ENCODE results near the gene SNX22.
"Not testable (repeated sequence)": the region's sequence is repeated elsewhere in the genome, so short reads cannot be mapped to it uniquely, and the experiment has no call there.

Gene SNX22

GRCh38 chr15:64110950-64111678 is 40.4 kb upstream of the SNX22 start:
- no peaks in the 10 kb centered on the region for H3K9me3 ChIP-seq
- H3K27me3 ChIP-seq: no peaks in the 10 kb centered on the region
- no peak overlapping the region for H3K4me3 ChIP-seq (ENCODE audit: low read depth in 1 of 2, low read length in 1 of 2)
- TF ChIP-seq CTCF (IDR thresholded peaks at IDR 0.05): no peak
- H3K36me3 ChIP-seq: peaks cover 19% of the 10 kb centered on the region
- H3K27ac ChIP-seq: peak overlapping the region; percentile 74
- peaks cover 39 to 44% of the 10 kb centered on the region in 2 experiments for H3K4me1 ChIP-seq (ENCODE audit: control insufficient read depth in 1 of 2, insufficient read depth in 1 of 2, low read depth in 1 of 2, low read length in 1 of 2)

GRCh38 chr15:64111679-64112050 is 39.9 kb upstream of the SNX22 start:
- H3K4me3 ChIP-seq (ENCODE audit: low read depth in 1 of 2, low read length in 1 of 2): no peak overlapping the region
- H3K4me1 ChIP-seq (ENCODE audit: control insufficient read depth in 1 of 2, insufficient read depth in 1 of 2, low read depth in 1 of 2, low read length in 1 of 2): peaks cover 39 to 44% of the 10 kb centered on the region in 2 experiments
- H3K36me3 ChIP-seq: peaks cover 24% of the 10 kb centered on the region
- peak overlapping the region; percentile 74 for H3K27ac ChIP-seq
- H3K27me3 ChIP-seq: no peaks in the 10 kb centered on the region
- no peak for TF ChIP-seq CTCF (IDR thresholded peaks at IDR 0.05)
- H3K9me3 ChIP-seq: no peaks in the 10 kb centered on the region

- Histone ChIP-seq H3K4me1 (ENCODE audit: control insufficient read depth in 1 of 2, insufficient read depth in 1 of 2, low read depth in 1 of 2, low read length in 1 of 2) (peaks cover 39 to 44% of the 10 kb centered on the region in 2 experiments), H3K4me3 (ENCODE audit: low read depth in 1 of 2, low read length in 1 of 2) (peak overlapping the region in 1 of 2 experiments; percentile 23), H3K27ac (peak overlapping the region; percentile 74), H3K27me3 (no peaks in the 10 kb centered on the region), H3K36me3 (peaks cover 30% of the 10 kb centered on the region), H3K9me3 (no peaks in the 10 kb centered on the region)
- no peak for TF ChIP-seq CTCF (IDR thresholded peaks at IDR 0.05)
Measured at GRCh38 chr15:64112073-64112772, 39.3 kb upstream of the SNX22 start.

- Histone ChIP-seq H3K4me1 (ENCODE audit: control insufficient read depth in 1 of 2, insufficient read depth in 1 of 2, low read depth in 1 of 2, low read length in 1 of 2) (peaks cover 39 to 44% of the 10 kb centered on the region in 2 experiments), H3K27ac (peak overlapping the region; percentile 74), H3K27me3 (no peaks in the 10 kb centered on the region), H3K9me3 (no peaks in the 10 kb centered on the region), H3K4me3 (ENCODE audit: low read depth in 1 of 2, low read length in 1 of 2) (peak overlapping the region in 1 of 2 experiments; percentile 23), H3K36me3 (peaks cover 36% of the 10 kb centered on the region)
- no peak for TF ChIP-seq CTCF (IDR thresholded peaks at IDR 0.05)
Measured at GRCh38 chr15:64112904-64113303, 38.6 kb upstream of the SNX22 start.

- no peak overlapping the region for H3K4me3 ChIP-seq (ENCODE audit: low read depth in 1 of 2, low read length in 1 of 2)
- TF ChIP-seq CTCF (IDR thresholded peaks at IDR 0.05): no peak
- H3K4me1 ChIP-seq (ENCODE audit: control insufficient read depth in 1 of 2, insufficient read depth in 1 of 2, low read depth in 1 of 2, low read length in 1 of 2): peaks cover 11 to 12% of the 10 kb centered on the region in 2 experiments
- peaks cover 85% of the 10 kb centered on the region for H3K36me3 ChIP-seq
- no peaks in the 10 kb centered on the region for H3K27me3 ChIP-seq
- no peak overlapping the region for H3K27ac ChIP-seq
- H3K9me3 ChIP-seq: no peaks in the 10 kb centered on the region
Measured at GRCh38 chr15:64117759-64118487, 33.6 kb upstream of the SNX22 start.

GRCh38 chr15:64120322-64120721 is 31.2 kb upstream of the SNX22 start:
- not testable (repeated sequence) for H3K27ac ChIP-seq; H3K27me3 ChIP-seq; H3K4me3 ChIP-seq (ENCODE audit: low read depth in 1 of 2, low read length in 1 of 2); H3K4me1 ChIP-seq (ENCODE audit: control insufficient read depth in 1 of 2, insufficient read depth in 1 of 2, low read depth in 1 of 2, low read length in 1 of 2); H3K9me3 ChIP-seq
- peaks cover 96% of the 10 kb centered on the region for H3K36me3 ChIP-seq

All from neutrophil (primary cell).